Neutrophil (primary cell): ENCODE data around the gene DGKA.

Experiments
- H3K27ac ChIP-seq: fragments of 200-600 bp; sonication (generic); 2 replicates; pipeline ENCODE4 v1.5.1; 2016; ENCODE audit warnings: mild to moderate bottlenecking, moderate library complexity
- H3K27me3 ChIP-seq: fragments of 200-600 bp; sonication (generic); 2 replicates; pipeline ENCODE4 v1.6.0; 2016; ENCODE audit warnings: mild to moderate bottlenecking
- H3K36me3 ChIP-seq: fragments of 200-600 bp; sonication (generic); 2 replicates; pipeline ENCODE4 v1.5.1; 2017
- H3K4me1 ChIP-seq, 2 experiments: fragments of 200-600 bp in 1 of 2; sonication (generic) in 1 of 2; 1 replicate in 1 of 2; 2 replicates in 1 of 2; pipeline versions ENCODE4 v1.5.1 to v1.6.1; 2013 to 2016; ENCODE audit warnings: low read depth in 1 of 2, low read length in 1 of 2, mild to moderate bottlenecking in 1 of 2, moderate library complexity in 1 of 2; ENCODE audit not compliant: control insufficient read depth in 1 of 2, insufficient read depth in 1 of 2
- H3K4me3 ChIP-seq, 2 experiments: fragments of 200-600 bp in 1 of 2; sonication (generic) in 1 of 2; 1 replicate in 1 of 2; 2 replicates in 1 of 2; pipeline ENCODE4 v1.5.1; 2013 to 2016; ENCODE audit warnings: low read depth in 1 of 2, low read length in 1 of 2, mild to moderate bottlenecking in 1 of 2, moderate library complexity in 1 of 2
- H3K9me3 ChIP-seq: fragments of 200-600 bp; sonication (generic); 2 replicates; pipeline ENCODE4 v1.5.1; 2016
- CTCF ChIP-seq: fragments of 200-600 bp; sonication (generic); IDR thresholded peaks from 2 replicates; pipeline ENCODE4 v1.5.1; 2016; ENCODE audit warnings: antibody characterized with exemption

The DGKA gene

GRCh38 chr12:55931780-55932550 is 1.0 kb downstream of the DGKA start:
- Histone ChIP-seq H3K4me1 (peaks cover 63 to 64% of the 10 kb centered on the region in 2 experiments), H3K27ac (peak overlapping the region; percentile 95)
- no peak for TF ChIP-seq CTCF

GRCh38 chr12:55932551-55932910 is 1.6 kb downstream of the DGKA start:
- Histone ChIP-seq H3K4me3 (peak overlapping the region; percentile 76 to 86), H3K9me3 (no peaks in the 10 kb centered on the region), H3K4me1 (peaks cover 63 to 64% of the 10 kb centered on the region in 2 experiments), H3K27me3 (no peaks in the 10 kb centered on the region), H3K27ac (peak overlapping the region; percentile 95), H3K36me3 (peaks cover 13% of the 10 kb centered on the region)
- TF ChIP-seq CTCF, result no peak

More at GRCh38 chr12:55931780-55932550, 1.0 kb downstream of the DGKA start:
- peaks cover 7% of the 10 kb centered on the region for H3K36me3 ChIP-seq
- no peaks in the 10 kb centered on the region for H3K9me3 ChIP-seq
- H3K4me3 ChIP-seq, result peak overlapping the region; percentile 76 to 86
- H3K27me3 ChIP-seq, result no peaks in the 10 kb centered on the region

- H3K4me3 ChIP-seq, result peak overlapping the region; percentile 76 to 86
- peak overlapping the region; percentile 95 for H3K27ac ChIP-seq
- no peaks in the 10 kb centered on the region for H3K9me3 ChIP-seq
- peaks cover 20% of the 10 kb centered on the region for H3K36me3 ChIP-seq
- no peak for TF ChIP-seq CTCF
- no peaks in the 10 kb centered on the region for H3K27me3 ChIP-seq
- peaks cover 57% of the 10 kb centered on the region in 2 experiments for H3K4me1 ChIP-seq
Observed at GRCh38 chr12:55933169-55933798, 2.3 kb downstream of the DGKA start.

GRCh38 chr12:55933799-55934742 is 3.1 kb downstream of the DGKA start:
- H3K4me1 ChIP-seq, result peaks cover 50% of the 10 kb centered on the region in 2 experiments
- H3K27ac ChIP-seq, result peak overlapping the region; percentile 95
- no peak for TF ChIP-seq CTCF
- no peaks in the 10 kb centered on the region for H3K9me3 ChIP-seq
- no peak overlapping the region for H3K4me3 ChIP-seq
- H3K36me3 ChIP-seq, result peaks cover 28% of the 10 kb centered on the region
- H3K27me3 ChIP-seq, result no peaks in the 10 kb centered on the region

GRCh38 chr12:55934773-55935172 is 3.8 kb downstream of the DGKA start:
- H3K4me1 ChIP-seq, result peaks cover 43% of the 10 kb centered on the region in 2 experiments
- no peak overlapping the region for H3K4me3 ChIP-seq
- no peak for TF ChIP-seq CTCF
- peaks cover 35% of the 10 kb centered on the region for H3K36me3 ChIP-seq
- no peaks in the 10 kb centered on the region for H3K27me3 ChIP-seq
- peak overlapping the region; percentile 95 for H3K27ac ChIP-seq
- no peaks in the 10 kb centered on the region for H3K9me3 ChIP-seq
